ENCODE measurements around the gene FAM9C.

FAM9C gene

DNA sequence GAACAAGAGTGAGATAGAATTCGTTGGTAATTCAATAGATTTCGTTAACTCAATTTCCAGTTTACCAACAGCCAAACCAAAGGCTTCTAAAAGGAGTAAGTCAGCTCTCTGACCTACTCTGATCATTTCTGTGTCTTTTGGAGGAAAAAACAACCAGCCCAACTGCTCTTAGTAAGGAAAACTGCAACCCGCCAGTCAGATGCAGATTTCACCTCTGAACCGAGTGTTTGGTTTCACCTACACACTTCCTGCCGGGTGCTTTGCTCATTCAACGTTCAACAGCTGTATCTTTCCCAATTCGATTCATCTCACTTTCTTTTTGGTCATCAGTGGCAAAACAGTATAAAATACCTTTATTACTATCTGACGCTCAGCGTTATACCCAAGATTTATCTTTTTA is 45.0 kb downstream of the FAM9C start:
- Histone ChIP-seq H3K27ac (ENCODE audit: extremely low read depth, low read depth, low read length) (no peak overlapping the region), H3K9me3 (ENCODE audit: control insufficient read depth, insufficient read depth, low read depth, low read length) (no peaks in the 10 kb centered on the region), H3K36me3 (ENCODE audit: control insufficient read depth in 2 of 2, insufficient read depth in 1 of 2, low read length in 2 of 2) (no peaks in the 10 kb centered on the region), H3K4me3 (ENCODE audit: low read depth, low read length) (no peak overlapping the region), H3K4me1 (ENCODE audit: control insufficient read depth, insufficient read depth, low read length) (peaks cover 7% of the 10 kb centered on the region; the same call in 1 of the 2 replicates)
- CTCF ChIA-PET: interaction anchor here (0.6 kb wide), 2 partner anchors 20 to 141 kb away, joined by 4 to 7 read pairs; no protein-coding TSS in a partner anchor
- POLR2A ChIA-PET: no interaction called here
- TF ChIP-seq ZNF23 (tag by site-specific recombination; IDR thresholded peaks at IDR 0.05; ENCODE audit: borderline replicate concordance) (no peak), SP2 (tag by site-specific recombination; IDR thresholded peaks at IDR 0.05) (no peak), KLF1 (tag by site-specific recombination; IDR thresholded peaks at IDR 0.05) (no peak), YY2 (tag by site-specific recombination; IDR thresholded peaks at IDR 0.05) (no peak), FEZF1 (tag by site-specific recombination; IDR thresholded peaks at IDR 0.05) (no peak), ZNF600 (tag by site-specific recombination; IDR thresholded peaks at IDR 0.05) (no peak), ZNF660 (tag by site-specific recombination; IDR thresholded peaks at IDR 0.05) (no peak)
- TF ChIP-seq, protein P1, sequence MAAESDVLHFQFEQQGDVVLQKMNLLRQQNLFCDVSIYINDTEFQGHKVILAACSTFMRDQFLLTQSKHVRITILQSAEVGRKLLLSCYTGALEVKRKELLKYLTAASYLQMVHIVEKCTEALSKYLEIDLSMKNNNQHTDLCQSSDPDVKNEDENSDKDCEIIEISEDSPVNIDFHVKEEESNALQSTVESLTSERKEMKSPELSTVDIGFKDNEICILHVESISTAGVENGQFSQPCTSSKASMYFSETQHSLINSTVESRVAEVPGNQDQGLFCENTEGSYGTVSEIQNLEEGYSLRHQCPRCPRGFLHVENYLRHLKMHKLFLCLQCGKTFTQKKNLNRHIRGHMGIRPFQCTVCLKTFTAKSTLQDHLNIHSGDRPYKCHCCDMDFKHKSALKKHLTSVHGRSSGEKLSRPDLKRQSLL (tag by site-specific recombination; IDR thresholded peaks at IDR 0.05): no peak
- TF ChIP-seq, protein P2, sequence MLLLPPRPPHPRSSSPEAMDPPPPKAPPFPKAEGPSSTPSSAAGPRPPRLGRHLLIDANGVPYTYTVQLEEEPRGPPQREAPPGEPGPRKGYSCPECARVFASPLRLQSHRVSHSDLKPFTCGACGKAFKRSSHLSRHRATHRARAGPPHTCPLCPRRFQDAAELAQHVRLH (tag by site-specific recombination; IDR thresholded peaks at IDR 0.05): no peak
- TF ChIP-seq, protein P3, sequence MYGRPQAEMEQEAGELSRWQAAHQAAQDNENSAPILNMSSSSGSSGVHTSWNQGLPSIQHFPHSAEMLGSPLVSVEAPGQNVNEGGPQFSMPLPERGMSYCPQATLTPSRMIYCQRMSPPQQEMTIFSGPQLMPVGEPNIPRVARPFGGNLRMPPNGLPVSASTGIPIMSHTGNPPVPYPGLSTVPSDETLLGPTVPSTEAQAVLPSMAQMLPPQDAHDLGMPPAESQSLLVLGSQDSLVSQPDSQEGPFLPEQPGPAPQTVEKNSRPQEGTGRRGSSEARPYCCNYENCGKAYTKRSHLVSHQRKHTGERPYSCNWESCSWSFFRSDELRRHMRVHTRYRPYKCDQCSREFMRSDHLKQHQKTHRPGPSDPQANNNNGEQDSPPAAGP (tag by site-specific recombination; IDR thresholded peaks at IDR 0.05): no peak

DNA sequence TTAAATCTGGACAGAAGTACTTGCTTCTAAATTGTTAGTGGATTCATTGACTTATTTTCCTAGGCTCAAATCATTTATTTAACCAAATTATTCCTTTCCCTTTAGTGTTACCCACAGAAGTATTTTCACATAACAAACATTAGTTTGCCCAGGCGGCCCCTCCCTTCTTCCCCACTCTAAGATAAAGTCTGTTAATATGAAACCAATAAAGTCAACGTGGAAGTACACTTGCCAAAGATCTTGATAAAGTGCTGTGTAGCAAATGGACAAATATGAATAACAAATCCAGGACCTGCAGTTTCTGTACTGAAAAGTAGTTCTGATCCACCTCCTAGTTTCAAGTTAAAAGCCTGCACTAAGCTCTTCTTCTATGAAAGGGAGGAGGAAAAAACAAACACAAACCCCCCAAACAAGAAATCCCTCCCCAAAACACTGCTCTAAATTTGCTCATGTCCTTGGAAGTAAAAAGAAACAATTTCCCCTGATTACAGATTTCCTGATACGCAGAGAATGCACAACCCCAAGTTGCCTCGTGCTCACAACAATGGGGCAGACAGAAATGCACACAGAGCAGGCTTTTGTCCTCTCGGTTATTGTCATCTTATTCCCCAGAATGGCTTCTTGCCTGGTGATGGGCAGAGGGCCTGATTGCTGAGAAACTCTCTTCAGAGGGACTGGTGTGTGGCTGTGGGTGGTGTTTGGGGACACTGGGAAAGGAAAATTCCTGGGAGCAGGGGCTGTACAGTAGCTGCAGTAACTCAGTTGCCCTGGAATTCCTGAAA is 46.3 kb downstream of the FAM9C start:
- Histone ChIP-seq H3K4me3 (ENCODE audit: low read depth, low read length) (no peak overlapping the region), H3K4me1 (ENCODE audit: control insufficient read depth, insufficient read depth, low read length) (peaks cover 15% of the 10 kb centered on the region), H3K9me3 (ENCODE audit: control insufficient read depth, insufficient read depth, low read depth, low read length) (no peaks in the 10 kb centered on the region), H3K27ac (ENCODE audit: extremely low read depth, low read depth, low read length) (peak overlapping the region; percentile 29; the same call in 1 of the 2 replicates), H3K36me3 (ENCODE audit: control insufficient read depth in 2 of 2, insufficient read depth in 1 of 2, low read length in 2 of 2) (no peaks in the 10 kb centered on the region)
- ChIA-PET CTCF (interaction anchor here (0.7 kb wide), 1 partner anchor 494 kb away, joined by 3 read pairs; no protein-coding TSS in a partner anchor), POLR2A (no interaction called here)
- TF ChIP-seq ZNF777 (tag by site-specific recombination; IDR thresholded peaks at IDR 0.05; ENCODE audit: borderline replicate concordance) (no peak), ZBTB7A (tag by site-specific recombination; IDR thresholded peaks at IDR 0.05; ENCODE audit: low read depth) (no peak), ZNF366 (tag by site-specific recombination; conservative IDR thresholded peaks at IDR 0.05) (no peak), ZNF560 (tag by site-specific recombination; IDR thresholded peaks at IDR 0.05; ENCODE audit: borderline replicate concordance) (no peak), ZBTB17 (tag by site-specific recombination; IDR thresholded peaks at IDR 0.05) (no peak), ZBTB1 (tag by site-specific recombination; IDR thresholded peaks at IDR 0.05) (no peak), ZBTB20 (tag by site-specific recombination; IDR thresholded peaks at IDR 0.05) (no peak), ZNF660 (tag by site-specific recombination; IDR thresholded peaks at IDR 0.05) (no peak), ZNF202 (tag by site-specific recombination; IDR thresholded peaks at IDR 0.05; ENCODE audit: borderline replicate concordance) (no peak)
- TF ChIP-seq, protein P4, sequence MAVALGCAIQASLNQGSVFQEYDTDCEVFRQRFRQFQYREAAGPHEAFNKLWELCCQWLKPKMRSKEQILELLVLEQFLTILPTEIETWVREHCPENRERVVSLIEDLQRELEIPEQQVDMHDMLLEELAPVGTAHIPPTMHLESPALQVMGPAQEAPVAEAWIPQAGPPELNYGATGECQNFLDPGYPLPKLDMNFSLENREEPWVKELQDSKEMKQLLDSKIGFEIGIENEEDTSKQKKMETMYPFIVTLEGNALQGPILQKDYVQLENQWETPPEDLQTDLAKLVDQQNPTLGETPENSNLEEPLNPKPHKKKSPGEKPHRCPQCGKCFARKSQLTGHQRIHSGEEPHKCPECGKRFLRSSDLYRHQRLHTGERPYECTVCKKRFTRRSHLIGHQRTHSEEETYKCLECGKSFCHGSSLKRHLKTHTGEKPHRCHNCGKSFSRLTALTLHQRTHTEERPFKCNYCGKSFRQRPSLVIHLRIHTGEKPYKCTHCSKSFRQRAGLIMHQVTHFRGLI (tag by site-specific recombination; IDR thresholded peaks at IDR 0.05): no peak
- TF ChIP-seq, protein P5, sequence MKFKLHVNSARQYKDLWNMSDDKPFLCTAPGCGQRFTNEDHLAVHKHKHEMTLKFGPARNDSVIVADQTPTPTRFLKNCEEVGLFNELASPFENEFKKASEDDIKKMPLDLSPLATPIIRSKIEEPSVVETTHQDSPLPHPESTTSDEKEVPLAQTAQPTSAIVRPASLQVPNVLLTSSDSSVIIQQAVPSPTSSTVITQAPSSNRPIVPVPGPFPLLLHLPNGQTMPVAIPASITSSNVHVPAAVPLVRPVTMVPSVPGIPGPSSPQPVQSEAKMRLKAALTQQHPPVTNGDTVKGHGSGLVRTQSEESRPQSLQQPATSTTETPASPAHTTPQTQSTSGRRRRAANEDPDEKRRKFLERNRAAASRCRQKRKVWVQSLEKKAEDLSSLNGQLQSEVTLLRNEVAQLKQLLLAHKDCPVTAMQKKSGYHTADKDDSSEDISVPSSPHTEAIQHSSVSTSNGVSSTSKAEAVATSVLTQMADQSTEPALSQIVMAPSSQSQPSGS (tag by site-specific recombination; IDR thresholded peaks at IDR 0.05; ENCODE audit: low read depth): no peak
- TF ChIP-seq, protein P6, sequence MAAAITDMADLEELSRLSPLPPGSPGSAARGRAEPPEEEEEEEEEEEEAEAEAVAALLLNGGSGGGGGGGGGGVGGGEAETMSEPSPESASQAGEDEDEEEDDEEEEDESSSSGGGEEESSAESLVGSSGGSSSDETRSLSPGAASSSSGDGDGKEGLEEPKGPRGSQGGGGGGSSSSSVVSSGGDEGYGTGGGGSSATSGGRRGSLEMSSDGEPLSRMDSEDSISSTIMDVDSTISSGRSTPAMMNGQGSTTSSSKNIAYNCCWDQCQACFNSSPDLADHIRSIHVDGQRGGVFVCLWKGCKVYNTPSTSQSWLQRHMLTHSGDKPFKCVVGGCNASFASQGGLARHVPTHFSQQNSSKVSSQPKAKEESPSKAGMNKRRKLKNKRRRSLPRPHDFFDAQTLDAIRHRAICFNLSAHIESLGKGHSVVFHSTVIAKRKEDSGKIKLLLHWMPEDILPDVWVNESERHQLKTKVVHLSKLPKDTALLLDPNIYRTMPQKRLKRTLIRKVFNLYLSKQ (tag by site-specific recombination; IDR thresholded peaks at IDR 0.05; ENCODE audit: borderline replicate concordance): no peak
- TF ChIP-seq, protein P2 (tag by site-specific recombination; IDR thresholded peaks at IDR 0.05): no peak
